Keratinocyte (primary cell): ENCODE measurements around the gene NBEAL2. TPM values are rescaled to one million over a fixed set of nuclear protein-coding genes. Genes with fewer than 3 reads are reported as not detected.

Source experiments
- DNase-seq: peaks from one replicate; pipeline ENCODE4 v3.0.0-alpha.2; 2011; ENCODE audit warnings: low read depth, missing footprints, low spot score
- FAIRE-seq: peaks from 2 replicates; lab custom pipeline; 2011; peaks lifted over from hg19 to GRCh38; lab: Jason Lieb, UNC
- H2AFZ ChIP-seq: 2 replicates; pipeline ENCODE4 v1.6.0; 2012; ENCODE audit warnings: low read length, control low read depth, inconsistent platforms; ENCODE audit not compliant: control insufficient read depth
- H3K27ac ChIP-seq: 2 replicates; pipeline ENCODE4 v1.5.1; 2011; ENCODE audit warnings: low read length; ENCODE audit not compliant: control insufficient read depth, insufficient read depth
- H3K27me3 ChIP-seq: 3 replicates; pipeline ENCODE4 v1.6.0; 2011; ENCODE audit warnings: low read length; ENCODE audit not compliant: control insufficient read depth, insufficient read depth; ENCODE audit errors: extremely low read depth
- H3K36me3 ChIP-seq, 2 experiments: 2 replicates in 1 of 2; 3 replicates in 1 of 2; pipeline ENCODE4 v1.5.1; 2011; ENCODE audit warnings: low read length in 2 of 2, mild to moderate bottlenecking in 1 of 2; ENCODE audit not compliant: control insufficient read depth in 2 of 2, insufficient read depth in 2 of 2; ENCODE audit errors: extremely low read depth in 1 of 2
- H3K4me1 ChIP-seq: 3 replicates; pipeline ENCODE4 v1.5.1; 2011; ENCODE audit warnings: low read length; ENCODE audit not compliant: control insufficient read depth, insufficient read depth; ENCODE audit errors: extremely low read depth
- H3K4me2 ChIP-seq: 3 replicates; pipeline ENCODE4 v1.6.0; 2011; ENCODE audit warnings: low read depth, low read length; ENCODE audit not compliant: control insufficient read depth, insufficient read depth; ENCODE audit errors: extremely low read depth
- H3K4me3 ChIP-seq, 3 experiments: fragments of 200-600 bp in 1 of 3; sonication (generic) in 1 of 3; 2 replicates in 2 of 3; 3 replicates in 1 of 3; pipeline ENCODE4 v1.5.1; 2011 to 2016; ENCODE audit warnings: low read length in 3 of 3, mild to moderate bottlenecking in 3 of 3, control low read depth in 2 of 3, inconsistent platforms in 1 of 3, low read depth in 1 of 3, mixed read lengths in 1 of 3, mixed run types in 1 of 3, moderate library complexity in 1 of 3; ENCODE audit not compliant: control insufficient read depth in 2 of 3, insufficient read depth in 2 of 3; ENCODE audit errors: extremely low read depth in 1 of 3
- H3K79me2 ChIP-seq: 2 replicates; pipeline ENCODE4 v1.6.0; 2012; ENCODE audit warnings: low read length; ENCODE audit not compliant: control insufficient read depth, insufficient read depth
- H3K9ac ChIP-seq: 3 replicates; pipeline ENCODE4 v1.6.0; 2011; ENCODE audit warnings: low read length; ENCODE audit not compliant: control insufficient read depth, insufficient read depth; ENCODE audit errors: extremely low read depth
- H3K9me1 ChIP-seq: 3 replicates; pipeline ENCODE4 v1.6.0; 2011; ENCODE audit warnings: low read length; ENCODE audit not compliant: control insufficient read depth, insufficient read depth; ENCODE audit errors: extremely low read depth
- H3K9me3 ChIP-seq: 2 replicates; pipeline ENCODE4 v1.5.1; 2012; ENCODE audit warnings: low read depth, low read length; ENCODE audit not compliant: control insufficient read depth
- H4K20me1 ChIP-seq: 3 replicates; pipeline ENCODE4 v1.6.0; 2011; ENCODE audit warnings: low read length; ENCODE audit not compliant: control insufficient read depth, insufficient read depth; ENCODE audit errors: extremely low read depth
- EZH2 ChIP-seq: IDR thresholded peaks from one replicate; pipeline ENCODE4 v1.6.1; 2012; ENCODE audit warnings: inconsistent platforms, mild to moderate bottlenecking, low read length, moderate library complexity
- dilution Hi-C: fragments of 300-500 bp; cut with MboI; formaldehyde crosslinking; loops from one replicate; pipeline ENCODE4 v1.7.0; 2020; ENCODE audit warnings: low sequenced_read_pairs; ENCODE audit not compliant: extremely low pct_ligation_motif_present
- polyA plus RNA-seq, 5 experiments: library from polyadenylated mRNA; depleted of rRNA in 3 of 5; stranded (reverse) in 3 of 5; stranded (forward) in 1 of 5; unstranded in 1 of 5; fragments of >200 nt; gene quantifications; 1 replicate in 1 of 5; 2 replicates in 3 of 5; 3 replicates in 1 of 5; pipeline versions ENCODE4 v1.2.1 to v1.2.3, GENCODE V29; 2011 to 2012; ENCODE audit warnings: missing spikeins in 2 of 5, low read depth in 1 of 5, low replicate concordance in 1 of 5
- TF ChIP-seq, protein P1 (sequence below), 3 experiments: IDR thresholded peaks in 1 of 3; conservative IDR thresholded peaks in 1 of 3; optimal IDR thresholded peaks in 1 of 3; 2 replicates in 2 of 3; 3 replicates in 1 of 3; pipeline versions ENCODE3 to v1.5.1; 2011; ENCODE audit warnings: low read length in 3 of 3, mild to moderate bottlenecking in 3 of 3, moderate library complexity in 2 of 3, control low read depth in 1 of 3, inconsistent platforms in 1 of 3; ENCODE audit not compliant: insufficient read depth in 2 of 3; ENCODE audit errors: extremely low read depth in 1 of 3

NBEAL2 gene
- polyA plus RNA-seq, 1 donor (not counting 4 experiments of a cell fraction or from before 2014, with no cell fraction given) = 22.8 TPM

DNA sequence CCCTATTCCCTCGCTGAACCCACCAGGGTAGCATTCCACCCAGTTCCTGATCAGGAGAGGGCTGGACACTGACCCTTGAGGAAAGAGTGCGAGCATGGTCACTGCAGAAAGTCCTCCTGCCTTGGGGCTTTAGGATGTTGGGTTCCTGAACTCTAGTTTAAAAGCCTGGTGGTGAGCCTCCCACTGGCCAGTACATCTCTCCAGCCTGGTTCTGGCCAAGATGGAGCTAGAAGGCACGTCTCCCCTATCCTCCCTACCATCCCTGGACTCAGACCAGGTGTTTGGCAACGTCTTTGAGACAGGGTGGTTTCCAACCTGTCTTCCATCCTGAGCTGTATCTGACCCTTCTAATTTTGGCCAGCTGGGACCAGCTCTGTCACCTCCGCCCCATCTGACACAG, 31.4 kb downstream of the NBEAL2 start:
- Histone ChIP-seq H3K9me1 (peaks cover 3% of the 10 kb centered on the region), H3K36me3 (peaks cover 10 to 28% of the 10 kb centered on the region in 2 experiments), H2AFZ (no peak overlapping the region), H3K9me3 (no peaks in the 10 kb centered on the region), H3K27ac (no peak overlapping the region), H3K4me1 (peaks cover 4% of the 10 kb centered on the region), H3K4me2 (no peak overlapping the region), H3K4me3 (no peak overlapping the region), H3K9ac (no peak overlapping the region), H3K79me2 (no peaks in the 10 kb centered on the region), H3K27me3 (no peaks in the 10 kb centered on the region), H4K20me1 (no peaks in the 10 kb centered on the region)
- dilution Hi-C loops = no loop called here
- FAIRE-seq (no peak), DNase-seq (no peak)
- TF ChIP-seq EZH2 = no peak
- TF ChIP-seq, protein P1, sequence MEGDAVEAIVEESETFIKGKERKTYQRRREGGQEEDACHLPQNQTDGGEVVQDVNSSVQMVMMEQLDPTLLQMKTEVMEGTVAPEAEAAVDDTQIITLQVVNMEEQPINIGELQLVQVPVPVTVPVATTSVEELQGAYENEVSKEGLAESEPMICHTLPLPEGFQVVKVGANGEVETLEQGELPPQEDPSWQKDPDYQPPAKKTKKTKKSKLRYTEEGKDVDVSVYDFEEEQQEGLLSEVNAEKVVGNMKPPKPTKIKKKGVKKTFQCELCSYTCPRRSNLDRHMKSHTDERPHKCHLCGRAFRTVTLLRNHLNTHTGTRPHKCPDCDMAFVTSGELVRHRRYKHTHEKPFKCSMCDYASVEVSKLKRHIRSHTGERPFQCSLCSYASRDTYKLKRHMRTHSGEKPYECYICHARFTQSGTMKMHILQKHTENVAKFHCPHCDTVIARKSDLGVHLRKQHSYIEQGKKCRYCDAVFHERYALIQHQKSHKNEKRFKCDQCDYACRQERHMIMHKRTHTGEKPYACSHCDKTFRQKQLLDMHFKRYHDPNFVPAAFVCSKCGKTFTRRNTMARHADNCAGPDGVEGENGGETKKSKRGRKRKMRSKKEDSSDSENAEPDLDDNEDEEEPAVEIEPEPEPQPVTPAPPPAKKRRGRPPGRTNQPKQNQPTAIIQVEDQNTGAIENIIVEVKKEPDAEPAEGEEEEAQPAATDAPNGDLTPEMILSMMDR (optimal IDR thresholded peaks at IDR 0.05 in 1 of 3, IDR thresholded peaks at IDR 0.05 in 1 of 3, conservative IDR thresholded peaks at IDR 0.05 in 1 of 3; ENCODE audit: extremely low read depth in 1 of 3, insufficient read depth in 2 of 3, low read length in 3 of 3) = no peak

DNA sequence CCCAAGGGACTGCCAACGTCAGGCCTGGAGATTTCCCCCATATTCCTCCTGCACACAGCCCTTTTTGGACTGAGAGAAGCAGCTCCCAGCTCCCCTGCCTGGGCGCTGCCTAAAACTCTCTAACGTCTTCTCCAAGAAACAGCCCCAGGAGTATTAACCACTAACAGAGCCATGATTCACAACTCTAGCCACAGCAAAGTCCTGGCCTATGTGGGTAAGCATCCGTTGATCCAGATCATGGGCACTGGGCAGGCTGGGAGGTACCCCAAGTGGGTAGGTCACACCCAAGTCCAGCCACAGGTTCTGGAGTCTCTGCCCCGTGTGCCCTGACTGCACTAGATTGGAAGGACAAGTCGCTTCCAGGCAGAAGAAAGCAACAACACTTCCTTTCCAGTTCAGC, 31.9 kb downstream of the NBEAL2 start:
- Histone ChIP-seq H3K79me2 (no peaks in the 10 kb centered on the region), H3K4me2 (no peak overlapping the region), H3K27me3 (no peaks in the 10 kb centered on the region), H3K4me1 (peaks cover 4% of the 10 kb centered on the region), H2AFZ (no peak overlapping the region), H3K4me3 (no peak overlapping the region), H3K9ac (no peak overlapping the region), H3K9me3 (no peaks in the 10 kb centered on the region), H3K9me1 (peaks cover 3% of the 10 kb centered on the region), H4K20me1 (no peaks in the 10 kb centered on the region), H3K27ac (no peak overlapping the region), H3K36me3 (peaks cover 7 to 25% of the 10 kb centered on the region in 2 experiments)
- no peak for DNase-seq
- no peak for TF ChIP-seq EZH2
- TF ChIP-seq, protein P1 (optimal IDR thresholded peaks at IDR 0.05 in 1 of 3, IDR thresholded peaks at IDR 0.05 in 1 of 3, conservative IDR thresholded peaks at IDR 0.05 in 1 of 3; ENCODE audit: extremely low read depth in 1 of 3, insufficient read depth in 2 of 3, low read length in 3 of 3) = no peak
- FAIRE-seq = no peak
- dilution Hi-C loops = no loop called here
